GM10266 (cell line): Measurements from ENCODE around the gene TGFBR1.
A peak's percentile ranks its signal among the peaks of the same experiment; 100 is the strongest.

Experiments used
- DNase-seq: peaks from one replicate; pipeline ENCODE4 v3.0.0; 2012; ENCODE audit errors: extremely low spot score
- TF ChIP-seq, protein P1 (sequence below): IDR thresholded peaks from 2 replicates; pipeline ENCODE4 v1.5.1; 2012; ENCODE audit warnings: mild to moderate bottlenecking, low read depth; ENCODE audit not compliant: control insufficient read depth, insufficient read depth; ENCODE audit errors: missing control alignments

Gene TGFBR1

DNA sequence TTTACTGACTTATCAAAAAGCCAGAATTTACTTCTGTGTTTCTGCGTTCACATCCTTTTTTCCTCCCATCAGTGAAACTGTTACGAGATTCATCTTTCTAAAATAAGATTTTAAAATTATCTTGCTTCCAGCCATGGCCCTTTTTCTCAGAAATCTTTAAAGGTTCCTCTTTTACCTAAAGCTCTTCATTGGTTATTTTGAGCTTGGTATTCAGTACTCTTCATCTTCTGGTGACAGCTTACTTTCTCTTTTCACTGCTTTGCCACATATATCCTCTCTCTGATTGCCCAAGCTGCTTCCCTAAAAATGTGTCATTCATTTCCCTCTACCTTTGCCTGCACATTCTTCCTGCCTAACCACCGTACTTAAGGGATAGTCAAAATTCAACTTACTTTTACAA lies 32.3 kb downstream of the TGFBR1 start:
- no peak for DNase-seq
- TF ChIP-seq, protein P1, sequence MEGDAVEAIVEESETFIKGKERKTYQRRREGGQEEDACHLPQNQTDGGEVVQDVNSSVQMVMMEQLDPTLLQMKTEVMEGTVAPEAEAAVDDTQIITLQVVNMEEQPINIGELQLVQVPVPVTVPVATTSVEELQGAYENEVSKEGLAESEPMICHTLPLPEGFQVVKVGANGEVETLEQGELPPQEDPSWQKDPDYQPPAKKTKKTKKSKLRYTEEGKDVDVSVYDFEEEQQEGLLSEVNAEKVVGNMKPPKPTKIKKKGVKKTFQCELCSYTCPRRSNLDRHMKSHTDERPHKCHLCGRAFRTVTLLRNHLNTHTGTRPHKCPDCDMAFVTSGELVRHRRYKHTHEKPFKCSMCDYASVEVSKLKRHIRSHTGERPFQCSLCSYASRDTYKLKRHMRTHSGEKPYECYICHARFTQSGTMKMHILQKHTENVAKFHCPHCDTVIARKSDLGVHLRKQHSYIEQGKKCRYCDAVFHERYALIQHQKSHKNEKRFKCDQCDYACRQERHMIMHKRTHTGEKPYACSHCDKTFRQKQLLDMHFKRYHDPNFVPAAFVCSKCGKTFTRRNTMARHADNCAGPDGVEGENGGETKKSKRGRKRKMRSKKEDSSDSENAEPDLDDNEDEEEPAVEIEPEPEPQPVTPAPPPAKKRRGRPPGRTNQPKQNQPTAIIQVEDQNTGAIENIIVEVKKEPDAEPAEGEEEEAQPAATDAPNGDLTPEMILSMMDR: no peak

DNA sequence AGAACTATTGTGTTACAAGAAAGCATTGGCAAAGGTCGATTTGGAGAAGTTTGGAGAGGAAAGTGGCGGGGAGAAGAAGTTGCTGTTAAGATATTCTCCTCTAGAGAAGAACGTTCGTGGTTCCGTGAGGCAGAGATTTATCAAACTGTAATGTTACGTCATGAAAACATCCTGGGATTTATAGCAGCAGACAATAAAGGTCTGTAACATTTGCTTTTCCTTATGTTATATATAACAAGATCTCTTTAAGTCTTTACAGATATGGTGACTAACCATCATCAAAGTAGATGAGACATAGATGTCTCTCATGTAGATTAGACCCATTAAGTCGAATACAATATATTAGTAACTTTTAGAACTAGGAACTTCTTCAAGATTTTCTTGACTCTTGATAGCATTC lies 33.0 kb downstream of the TGFBR1 start:
- DNase-seq: no peak
- TF ChIP-seq, protein P1: no peak

DNA sequence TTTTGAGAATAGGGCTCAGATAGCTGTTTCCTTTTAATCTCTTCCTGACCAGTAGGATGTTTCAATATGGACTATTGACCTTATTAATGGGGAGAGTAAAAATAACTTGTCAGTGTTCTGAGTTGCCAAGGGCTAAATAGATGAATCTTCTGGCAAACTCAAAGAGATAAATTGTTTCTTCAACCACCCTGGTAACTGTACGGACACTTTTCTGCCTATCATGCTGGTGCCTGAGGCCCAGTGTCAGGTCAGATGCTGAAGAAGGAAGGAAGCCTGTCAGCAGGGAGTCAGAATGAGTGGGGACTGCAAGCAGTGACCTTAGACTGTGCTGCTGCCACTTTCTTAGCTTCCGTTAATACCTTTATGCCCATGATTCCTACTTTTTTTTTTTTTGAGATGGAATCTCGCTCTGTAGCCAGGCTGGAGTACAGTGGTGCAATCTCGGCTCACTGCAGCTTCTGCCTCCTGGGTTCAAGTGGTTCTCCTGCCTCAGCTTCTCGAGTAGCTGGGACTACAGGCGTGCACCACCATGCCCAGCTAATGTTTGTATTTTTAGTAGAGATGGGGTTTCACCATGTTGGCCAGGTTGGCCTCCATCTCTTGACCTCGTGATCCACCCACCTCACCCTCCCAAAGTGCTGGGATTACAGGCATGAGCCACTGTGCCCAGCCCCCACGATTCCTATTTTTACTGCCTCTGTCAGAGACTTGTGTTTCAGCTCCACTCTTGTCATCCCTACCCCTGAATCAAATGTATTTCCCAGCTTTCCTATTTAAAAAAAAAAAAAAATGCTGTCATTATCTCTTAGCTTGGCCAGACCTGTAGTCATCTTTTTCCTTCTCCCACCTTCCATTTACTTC lies 33.7 kb downstream of the TGFBR1 start:
- no peak for DNase-seq
- TF ChIP-seq, protein P1: no peak

DNA sequence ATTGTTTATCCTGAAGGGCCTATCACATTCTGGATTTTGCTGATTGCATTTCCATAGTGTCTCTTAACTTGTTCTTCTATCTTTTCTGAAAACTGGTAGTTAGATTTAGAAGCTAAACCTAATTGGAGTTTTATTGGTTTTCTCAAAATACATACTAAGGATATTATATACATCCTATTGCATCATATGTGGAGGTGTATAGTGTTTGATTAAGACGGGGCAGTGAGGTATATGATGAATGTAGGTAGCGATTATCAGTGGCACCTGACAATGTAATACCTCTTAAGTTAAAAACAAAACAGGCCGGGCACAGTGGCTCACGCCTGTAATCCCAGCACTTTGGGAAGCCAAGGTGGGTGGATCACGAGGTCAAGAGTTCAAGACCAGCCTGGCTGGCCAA lies 35.0 kb downstream of the TGFBR1 start:
- TF ChIP-seq, protein P1: no peak
- DNase-seq: no peak

DNA sequence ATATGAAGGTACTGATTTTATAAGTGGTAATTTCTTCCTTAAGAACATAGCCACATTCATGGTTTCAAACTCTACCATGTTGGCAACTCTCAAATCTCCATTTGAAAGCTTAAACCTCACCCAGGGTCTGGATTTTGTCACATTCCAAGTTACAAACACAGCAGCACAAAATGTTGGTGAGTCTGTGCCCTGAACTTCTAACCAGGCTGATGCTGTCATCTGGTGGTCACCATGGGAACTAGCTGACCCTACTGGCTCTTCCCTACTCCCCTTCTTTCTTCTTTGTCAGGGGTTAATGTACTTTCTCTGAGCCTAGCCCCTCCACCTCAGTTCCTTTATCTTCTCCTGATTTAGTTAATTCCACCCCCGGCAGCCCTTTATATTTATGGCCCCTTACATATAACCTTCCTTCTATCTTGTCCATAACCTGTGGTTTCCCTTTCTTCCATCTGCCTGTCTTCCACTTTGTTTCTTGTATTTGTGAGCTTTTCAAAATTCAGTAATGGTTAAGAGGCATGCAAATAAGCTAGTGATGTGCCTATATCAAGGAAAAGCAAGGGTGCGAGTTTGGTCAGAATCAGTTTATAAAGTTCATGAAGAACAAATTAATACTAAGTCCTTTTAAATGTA lies 35.9 kb downstream of the TGFBR1 start:
- DNase-seq: peak; percentile 33
- TF ChIP-seq, protein P1: peak; percentile 86

DNA sequence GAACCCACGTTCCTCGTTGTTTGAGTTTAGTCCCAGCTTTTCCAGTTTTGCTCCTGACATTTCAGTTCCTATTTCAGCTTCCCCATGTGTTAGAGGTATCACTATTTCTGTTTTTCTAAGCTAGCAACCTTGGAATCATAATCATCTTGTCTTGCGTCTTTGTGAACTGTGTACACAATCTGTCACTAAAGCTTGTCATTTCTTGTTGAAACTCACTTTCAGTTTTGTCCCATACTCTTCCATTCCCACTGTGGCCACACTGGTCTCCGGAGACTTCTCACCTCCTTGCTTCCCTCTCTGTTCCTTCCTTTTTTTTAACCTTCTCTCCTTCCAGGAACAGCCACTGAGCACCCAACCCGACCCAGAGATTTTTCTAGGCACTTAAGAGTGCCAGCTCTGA lies 36.9 kb downstream of the TGFBR1 start:
- TF ChIP-seq, protein P1: no peak
- no peak for DNase-seq

DNA sequence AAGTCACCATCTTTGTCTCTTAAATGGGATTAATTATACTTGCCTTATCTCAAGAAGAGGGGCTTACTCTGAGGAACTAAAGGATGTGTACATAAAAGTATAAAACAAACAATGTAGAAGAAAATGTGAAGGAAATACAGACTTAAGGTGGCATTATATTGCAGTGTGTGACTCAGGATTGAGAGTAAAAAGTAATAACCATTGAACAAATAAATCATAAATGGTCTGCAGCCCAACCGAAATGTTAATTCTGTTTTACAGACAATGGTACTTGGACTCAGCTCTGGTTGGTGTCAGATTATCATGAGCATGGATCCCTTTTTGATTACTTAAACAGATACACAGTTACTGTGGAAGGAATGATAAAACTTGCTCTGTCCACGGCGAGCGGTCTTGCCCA lies 37.4 kb downstream of the TGFBR1 start:
- TF ChIP-seq, protein P1: no peak
- DNase-seq: no peak
